ENCODE data around the gene ARID5B.

DNA sequence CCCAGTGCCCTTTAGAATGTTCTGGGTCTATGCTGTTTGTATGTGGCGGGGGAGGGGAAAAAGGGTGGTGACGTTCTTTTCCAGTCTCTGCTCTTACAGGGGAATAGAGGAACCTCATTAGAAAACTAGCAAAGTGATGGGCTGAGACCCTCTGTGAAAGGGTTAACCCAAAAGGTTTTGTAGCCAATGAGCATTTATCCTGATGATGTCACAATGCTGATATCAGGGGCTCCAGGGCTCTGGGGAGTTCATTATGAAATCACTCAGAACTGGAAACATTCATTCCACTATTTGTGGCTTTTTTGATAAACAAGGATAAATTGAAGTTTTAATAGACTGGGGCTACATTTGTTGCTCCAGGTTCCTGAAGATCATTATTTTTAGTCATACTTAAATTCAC lies 71.7 kb downstream of the ARID5B start:
- TF ChIP-seq, protein P1, sequence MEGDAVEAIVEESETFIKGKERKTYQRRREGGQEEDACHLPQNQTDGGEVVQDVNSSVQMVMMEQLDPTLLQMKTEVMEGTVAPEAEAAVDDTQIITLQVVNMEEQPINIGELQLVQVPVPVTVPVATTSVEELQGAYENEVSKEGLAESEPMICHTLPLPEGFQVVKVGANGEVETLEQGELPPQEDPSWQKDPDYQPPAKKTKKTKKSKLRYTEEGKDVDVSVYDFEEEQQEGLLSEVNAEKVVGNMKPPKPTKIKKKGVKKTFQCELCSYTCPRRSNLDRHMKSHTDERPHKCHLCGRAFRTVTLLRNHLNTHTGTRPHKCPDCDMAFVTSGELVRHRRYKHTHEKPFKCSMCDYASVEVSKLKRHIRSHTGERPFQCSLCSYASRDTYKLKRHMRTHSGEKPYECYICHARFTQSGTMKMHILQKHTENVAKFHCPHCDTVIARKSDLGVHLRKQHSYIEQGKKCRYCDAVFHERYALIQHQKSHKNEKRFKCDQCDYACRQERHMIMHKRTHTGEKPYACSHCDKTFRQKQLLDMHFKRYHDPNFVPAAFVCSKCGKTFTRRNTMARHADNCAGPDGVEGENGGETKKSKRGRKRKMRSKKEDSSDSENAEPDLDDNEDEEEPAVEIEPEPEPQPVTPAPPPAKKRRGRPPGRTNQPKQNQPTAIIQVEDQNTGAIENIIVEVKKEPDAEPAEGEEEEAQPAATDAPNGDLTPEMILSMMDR (IDR thresholded peaks at IDR 0.05), result no peak
- TF ChIP-seq POLR2A (IDR thresholded peaks at IDR 0.05), result no peak
